KMS-11 (cell line): ENCODE data around the gene SMIM38.

ENCODE experiments used
- H2AFZ ChIP-seq: fragments of 200-600 bp; sonication (generic); 2 replicates; pipeline ENCODE4 v1.6.1; 2016; ENCODE audit warnings: antibody characterized with exemption, mixed run types, low read depth
- H3K27ac ChIP-seq: fragments of 200-600 bp; sonication (generic); 2 replicates; pipeline ENCODE4 v1.6.1; 2016; ENCODE audit warnings: mild to moderate bottlenecking, mixed run types
- H3K27me3 ChIP-seq: fragments of 200-600 bp; sonication (generic); 2 replicates; pipeline ENCODE4 v1.6.1; 2017; ENCODE audit warnings: mild to moderate bottlenecking, low read depth, mixed run types, moderate library complexity; ENCODE audit not compliant: insufficient read depth
- H3K36me3 ChIP-seq: fragments of 200-600 bp; sonication (generic); 2 replicates; pipeline ENCODE4 v1.6.1; 2017; ENCODE audit warnings: mild to moderate bottlenecking, mixed run types; ENCODE audit not compliant: insufficient read depth
- H3K4me1 ChIP-seq: fragments of 200-600 bp; sonication (generic); 2 replicates; pipeline ENCODE4 v1.6.1; 2016; ENCODE audit warnings: mild to moderate bottlenecking, low read depth, mixed run types; ENCODE audit not compliant: poor library complexity, severe bottlenecking
- H3K4me2 ChIP-seq: fragments of 200-600 bp; sonication (generic); 2 replicates; pipeline ENCODE4 v1.7.0; 2016; ENCODE audit warnings: mild to moderate bottlenecking, mixed run types
- H3K4me3 ChIP-seq: fragments of 200-600 bp; sonication (generic); IDR thresholded peaks from 2 replicates; pipeline ENCODE4 v1.6.1; 2017; ENCODE audit warnings: low read depth, low read length, mixed read lengths; ENCODE audit not compliant: insufficient read depth
- H3K79me2 ChIP-seq: fragments of 200-600 bp; sonication (generic); 2 replicates; pipeline ENCODE4 v1.6.1; 2016; ENCODE audit warnings: low read depth, mixed run types; ENCODE audit not compliant: insufficient read depth
- H3K9ac ChIP-seq: fragments of 200-600 bp; sonication (generic); 2 replicates; pipeline ENCODE4 v1.6.1; 2016; ENCODE audit warnings: mild to moderate bottlenecking, mixed run types
- H4K20me1 ChIP-seq: fragments of 200-600 bp; sonication (generic); 2 replicates; pipeline ENCODE4 v1.6.1; 2016; ENCODE audit warnings: mild to moderate bottlenecking, mixed run types; ENCODE audit not compliant: insufficient read depth
- CTCF ChIP-seq: fragments of 200-600 bp; sonication (generic); conservative IDR thresholded peaks from 2 replicates; pipeline ENCODE4 v1.6.1; 2017; ENCODE audit warnings: low read depth, mild to moderate bottlenecking, antibody characterized with exemption, low read length, moderate library complexity, mixed read lengths

The SMIM38 gene

GRCh38 chr11:69157156-69157821 lies 1.6 kb downstream of the SMIM38 start:
- Histone ChIP-seq H3K9ac (no peak overlapping the region), H3K79me2 (no peaks in the 10 kb centered on the region), H4K20me1 (no peaks in the 10 kb centered on the region), H3K27ac (no peak overlapping the region), H3K36me3 (no peaks in the 10 kb centered on the region), H3K4me1 (no peaks in the 10 kb centered on the region), H3K4me2 (no peak overlapping the region), H3K27me3 (peaks cover 4% of the 10 kb centered on the region; the same call in 1 of the 2 replicates), H2AFZ (no peak overlapping the region), H3K4me3 (no peak overlapping the region)
- TF ChIP-seq CTCF = no peak

GRCh38 chr11:69157822-69158231 lies 2.1 kb downstream of the SMIM38 start:
- Histone ChIP-seq H3K27ac (no peak overlapping the region), H3K27me3 (peaks cover 2% of the 10 kb centered on the region; the same call in 1 of the 2 replicates), H3K4me1 (no peaks in the 10 kb centered on the region), H3K4me2 (no peak overlapping the region), H3K79me2 (no peaks in the 10 kb centered on the region), H3K36me3 (no peaks in the 10 kb centered on the region), H3K9ac (no peak overlapping the region), H3K4me3 (no peak overlapping the region), H4K20me1 (no peaks in the 10 kb centered on the region), H2AFZ (no peak overlapping the region)
- no peak for TF ChIP-seq CTCF

- peaks cover 2% of the 10 kb centered on the region; the same call in 1 of the 2 replicates for H3K27me3 ChIP-seq
- no peak overlapping the region for H3K4me3 ChIP-seq
- no peak for TF ChIP-seq CTCF
- no peaks in the 10 kb centered on the region for H3K36me3 ChIP-seq
- H3K9ac ChIP-seq = no peak overlapping the region
- no peaks in the 10 kb centered on the region for H3K79me2 ChIP-seq
- H2AFZ ChIP-seq = no peak overlapping the region
- no peak overlapping the region for H3K4me2 ChIP-seq
- no peaks in the 10 kb centered on the region for H3K4me1 ChIP-seq
- no peak overlapping the region for H3K27ac ChIP-seq
- H4K20me1 ChIP-seq = no peaks in the 10 kb centered on the region
These were observed 2.8 kb downstream of the SMIM38 start for GRCh38 chr11:69158301-69159149.

GRCh38 chr11:69159150-69159852 lies 3.6 kb downstream of the SMIM38 start:
- no peak for TF ChIP-seq CTCF
- no peak overlapping the region for H3K4me2 ChIP-seq
- no peak overlapping the region for H3K27ac ChIP-seq
- H3K27me3 ChIP-seq = peaks cover 2% of the 10 kb centered on the region; the same call in 1 of the 2 replicates
- no peak overlapping the region for H3K9ac ChIP-seq
- no peaks in the 10 kb centered on the region for H3K79me2 ChIP-seq
- no peak overlapping the region for H3K4me3 ChIP-seq
- H3K4me1 ChIP-seq = no peaks in the 10 kb centered on the region
- H3K36me3 ChIP-seq = no peaks in the 10 kb centered on the region
- no peak overlapping the region for H2AFZ ChIP-seq
- no peaks in the 10 kb centered on the region for H4K20me1 ChIP-seq
